ENCODE data around the gene SNRNP35. TPM values are rescaled to one million over a fixed set of nuclear protein-coding genes. Genes with fewer than 3 reads are reported as not detected.
A peak's percentile ranks its signal among the peaks of the same experiment; 100 is the strongest.

The SNRNP35 gene
- total and polyA plus RNA-seq, 2 of the 8 experiments (the other 6 are each of a cell fraction or from before 2014, with no cell fraction given) = 8.0 to 16.9 TPM

DNA sequence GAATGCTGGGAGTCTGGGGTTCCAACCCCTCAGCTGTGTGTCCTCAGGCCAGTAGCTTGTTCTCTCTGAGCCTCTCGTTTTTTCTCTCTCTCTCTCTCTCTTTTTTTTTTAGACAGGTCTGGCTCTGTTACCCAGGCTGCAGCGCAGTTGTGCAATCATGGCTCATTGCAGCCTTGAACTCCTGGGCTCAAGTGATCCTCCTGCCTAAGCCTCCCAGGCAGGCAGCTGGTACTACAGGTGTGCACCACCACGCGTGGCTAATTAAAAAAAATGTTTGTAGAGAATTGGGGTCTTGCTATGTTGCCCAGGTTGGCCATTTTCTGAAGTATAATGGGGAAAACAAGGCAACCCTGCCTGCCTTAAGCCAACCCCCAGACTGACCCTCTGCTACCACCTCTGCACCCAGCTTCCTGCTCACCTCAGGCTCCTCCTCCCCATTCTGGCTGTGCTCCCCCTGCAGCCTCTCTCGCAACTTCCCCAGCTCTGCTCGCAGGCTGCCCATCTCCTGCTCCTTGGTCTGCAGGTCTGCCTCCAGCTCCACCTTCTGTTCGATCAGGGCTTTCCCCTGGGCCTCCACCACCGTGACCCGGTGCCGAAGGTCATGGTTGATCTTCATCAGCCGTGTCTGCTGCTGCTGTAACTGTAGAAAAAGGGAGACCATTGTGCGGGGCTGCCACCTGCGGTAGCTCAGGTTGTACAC lies 40.3 kb downstream of the SNRNP35 start:
- Histone ChIP-seq H3K23ac (ENCODE audit: insufficient read length) (no peak overlapping the region), H2BK20ac (ENCODE audit: low read length) (no peak overlapping the region), H2AFZ (ENCODE audit: low read length) (no peak overlapping the region), H4K91ac (replicated peaks; ENCODE audit: insufficient read length, low read length) (no peak overlapping the region), H2AK5ac (ENCODE audit: low read depth, low read length) (no peak overlapping the region), H3K23me2 (ENCODE audit: low read depth, low read length) (no peaks in the 10 kb centered on the region), H2BK12ac (ENCODE audit: low read depth, low read length) (no peak overlapping the region), H2BK15ac (ENCODE audit: low read length) (no peak overlapping the region), H3K4me2 (ENCODE audit: insufficient read depth in 1 of 2, low read depth in 2 of 2, low read length in 2 of 2) (no peak overlapping the region), H3K14ac (ENCODE audit: insufficient read length) (no peak overlapping the region), H3K18ac (ENCODE audit: extremely low read depth, low read length) (no peak overlapping the region), H3K9ac (replicated peaks in 1 of 4; ENCODE audit: extremely low read depth in 1 of 4, low read depth in 3 of 4, low read length in 3 of 4) (no peak overlapping the region), H3K4me3 (ENCODE audit: extremely low read depth in 1 of 4, insufficient read depth in 2 of 4, low read depth in 3 of 4, low read length in 4 of 4) (no peak overlapping the region), H3K79me2 (ENCODE audit: control insufficient read depth in 1 of 2, insufficient read depth in 2 of 2, low read length in 2 of 2) (no peaks in the 10 kb centered on the region), H3K56ac (replicated peaks; ENCODE audit: insufficient read length, low read depth, low read length) (no peak overlapping the region), H3K4ac (replicated peaks; ENCODE audit: insufficient read length, low read depth, low read length) (no peak overlapping the region), H3K27ac (ENCODE audit: low read depth, low read length) (no peak overlapping the region), H4K20me1 (replicated peaks in 1 of 2; ENCODE audit: control insufficient read depth in 1 of 2, insufficient read depth in 2 of 2, low read length in 2 of 2) (peaks cover 0 to 4% of the 10 kb centered on the region in 2 experiments), H3K36me3 (ENCODE audit: control insufficient read depth in 2 of 4, insufficient read depth in 4 of 4, low read length in 3 of 4) (no peaks in the 10 kb centered on the region), H3K4me1 (replicated peaks in 1 of 4; ENCODE audit: control insufficient read depth in 3 of 4, insufficient read depth in 4 of 4, low read length in 3 of 4) (peaks cover 0 to 3% (median 0%) of the 10 kb centered on the region in 4 experiments; a peak in 1 of 7 replicates), H4K8ac (ENCODE audit: extremely low read depth, insufficient read depth, low read length) (no peak overlapping the region), H3K79me1 (ENCODE audit: low read depth, low read length) (no peaks in the 10 kb centered on the region), H2BK5ac (ENCODE audit: low read depth, low read length) (no peak overlapping the region), H4K5ac (ENCODE audit: insufficient read length, low read depth, low read length) (no peak overlapping the region), H3K27me3 (replicated peaks in 1 of 4; ENCODE audit: control insufficient read depth in 3 of 4, extremely low read depth in 1 of 4, insufficient read depth in 3 of 4, low read length in 3 of 4) (no peaks in the 10 kb centered on the region), H3K9me3 (ENCODE audit: insufficient read depth in 2 of 2, low read depth in 1 of 2, low read length in 1 of 2) (no peaks in the 10 kb centered on the region), H2BK120ac (replicated peaks; ENCODE audit: low read depth, low read length) (no peak overlapping the region)
- POLR2A ChIA-PET (ENCODE audit: partially characterized antibody) = interaction anchor here (0.8 to 1.7 kb wide), 3 partner anchors 11 to 62 kb away, joined by 3 to 4 read pairs (median 3); partner anchors contain the start of gene RILPL2
- 90% methylated on average over 13 of the region's 13 CpGs; no CpG with 5 or more reads in 1 of the 2 experiments for WGBS, 2 experiments (ENCODE audit: extremely low coverage in 1 of 2, insufficient coverage in 1 of 2, insufficient read length in 1 of 2, insufficient replicate concordance in 2 of 2, low coverage in 1 of 2, low lambda C conversion rate in 2 of 2, missing lambda C conversion rate in 1 of 2)
- FAIRE-seq = no peak
- no peak for TF ChIP-seq EP300 (IDR thresholded peaks at IDR 0.05; ENCODE audit: borderline replicate concordance in 1 of 2, low read depth in 2 of 2, low read length in 2 of 2)
- TF ChIP-seq RAD21 (IDR thresholded peaks at IDR 0.05 in 1 of 2, conservative IDR thresholded peaks at IDR 0.05 in 1 of 2; ENCODE audit: low read depth in 2 of 2, low read length in 2 of 2) = peak in 1 of 2 experiments; percentile 21; a peak in 1 of 4 replicates
- no peak for DNase-seq (ENCODE audit: low read depth in 1 of 2, low spot score in 2 of 2)
- CTCF ChIA-PET (ENCODE audit: partially characterized antibody) = interaction anchor here (0.7 to 1.4 kb wide), 4 partner anchors 9 to 260 kb away, joined by 3 to 5 read pairs (median 3); no protein-coding TSS in a partner anchor

All from H1 (cell line).